Measurements from ENCODE around the gene S100A5.

S100A5 gene

DNA sequence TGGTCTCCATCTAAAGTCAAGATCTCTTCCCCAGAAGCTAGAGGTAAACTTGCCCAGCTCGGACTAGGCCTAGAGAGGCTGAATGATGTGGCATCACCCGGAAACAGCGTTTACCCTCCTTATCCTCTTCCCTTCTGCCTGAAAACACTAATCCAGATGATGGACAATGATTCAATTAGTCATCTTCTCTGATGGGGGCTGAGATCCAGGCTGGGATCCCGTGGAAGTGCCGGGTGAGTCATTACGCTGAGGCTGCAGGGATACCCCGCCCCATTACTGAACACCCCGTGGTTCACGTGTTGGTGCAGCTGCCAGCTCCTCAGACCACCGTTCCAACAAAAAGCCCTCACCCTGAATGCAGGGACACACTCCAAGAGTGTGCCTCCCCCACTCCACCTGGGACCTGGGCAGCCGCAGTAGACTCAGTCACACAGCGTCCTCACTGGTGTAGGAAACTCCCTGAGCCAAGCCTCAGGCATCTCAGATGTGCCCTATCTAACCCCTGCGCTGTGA lies 7.0 kb downstream of the S100A5 start:
- no peaks in the 10 kb centered on the region for H3K9me3 ChIP-seq (ENCODE audit: severe bottlenecking)
- peak; percentile 93 for DNase-seq (ENCODE audit: low spot score)
- TF ChIP-seq, protein P1, sequence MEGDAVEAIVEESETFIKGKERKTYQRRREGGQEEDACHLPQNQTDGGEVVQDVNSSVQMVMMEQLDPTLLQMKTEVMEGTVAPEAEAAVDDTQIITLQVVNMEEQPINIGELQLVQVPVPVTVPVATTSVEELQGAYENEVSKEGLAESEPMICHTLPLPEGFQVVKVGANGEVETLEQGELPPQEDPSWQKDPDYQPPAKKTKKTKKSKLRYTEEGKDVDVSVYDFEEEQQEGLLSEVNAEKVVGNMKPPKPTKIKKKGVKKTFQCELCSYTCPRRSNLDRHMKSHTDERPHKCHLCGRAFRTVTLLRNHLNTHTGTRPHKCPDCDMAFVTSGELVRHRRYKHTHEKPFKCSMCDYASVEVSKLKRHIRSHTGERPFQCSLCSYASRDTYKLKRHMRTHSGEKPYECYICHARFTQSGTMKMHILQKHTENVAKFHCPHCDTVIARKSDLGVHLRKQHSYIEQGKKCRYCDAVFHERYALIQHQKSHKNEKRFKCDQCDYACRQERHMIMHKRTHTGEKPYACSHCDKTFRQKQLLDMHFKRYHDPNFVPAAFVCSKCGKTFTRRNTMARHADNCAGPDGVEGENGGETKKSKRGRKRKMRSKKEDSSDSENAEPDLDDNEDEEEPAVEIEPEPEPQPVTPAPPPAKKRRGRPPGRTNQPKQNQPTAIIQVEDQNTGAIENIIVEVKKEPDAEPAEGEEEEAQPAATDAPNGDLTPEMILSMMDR (IDR thresholded peaks at IDR 0.05; ENCODE audit: poor library complexity, severe bottlenecking), result no peak
- no peaks in the 10 kb centered on the region for H3K27me3 ChIP-seq (ENCODE audit: insufficient read depth, poor library complexity, severe bottlenecking)
- H3K4me1 ChIP-seq (ENCODE audit: insufficient read depth, poor library complexity, severe bottlenecking), result peaks cover 30% of the 10 kb centered on the region
- H3K27ac ChIP-seq (ENCODE audit: poor library complexity, severe bottlenecking), result peak overlapping the region; percentile 96
- H3K4me3 ChIP-seq (ENCODE audit: severe bottlenecking), result peak overlapping the region; percentile 73
- H3K36me3 ChIP-seq (ENCODE audit: low read depth), result peaks cover 17% of the 10 kb centered on the region
- ATAC-seq (ENCODE audit: low read depth), result peak; percentile 64

DNA sequence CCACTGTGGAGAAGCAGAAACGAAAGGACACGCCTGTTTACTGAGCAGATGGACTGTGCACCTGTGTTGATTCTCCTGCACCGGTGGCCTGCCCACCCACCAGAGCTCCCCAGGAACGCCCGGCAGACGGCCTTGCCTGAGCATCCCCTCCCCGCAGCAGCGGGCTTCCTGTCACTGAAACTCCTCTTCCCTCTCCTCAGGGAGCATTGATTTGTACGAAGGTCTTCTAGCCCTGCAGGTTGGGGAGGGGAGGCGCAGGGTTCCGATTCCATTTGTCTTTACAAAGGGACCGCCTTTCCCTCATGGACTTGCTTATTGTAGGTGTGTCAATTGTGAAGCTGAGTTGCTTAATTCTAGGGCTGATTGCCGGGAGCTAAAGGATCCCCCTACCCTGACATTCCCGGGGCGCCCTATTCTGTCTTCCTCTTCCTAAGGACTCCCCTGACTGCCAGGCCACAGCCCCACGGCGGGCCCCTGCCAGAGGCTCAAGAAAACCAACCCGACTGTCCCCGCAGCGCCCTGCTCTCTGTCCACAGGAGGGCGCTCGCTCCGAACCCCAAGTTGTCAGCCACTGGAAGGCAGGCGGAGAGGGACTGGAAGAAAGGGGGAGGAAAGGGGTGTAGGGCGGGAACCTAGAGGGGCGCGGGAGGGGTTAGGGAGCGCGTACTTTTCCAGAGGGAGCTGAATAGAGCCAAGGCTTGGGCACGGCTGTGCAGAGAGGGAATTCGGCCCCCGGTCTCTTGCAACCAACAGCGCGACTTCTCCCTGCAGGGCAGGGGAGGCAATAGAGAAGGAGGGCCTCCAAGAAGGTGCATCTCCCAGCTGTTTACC lies 7.8 kb downstream of the S100A5 start:
- Histone ChIP-seq H3K4me1 (ENCODE audit: insufficient read depth, poor library complexity, severe bottlenecking) (peaks cover 26% of the 10 kb centered on the region), H3K27ac (ENCODE audit: poor library complexity, severe bottlenecking) (peak overlapping the region; percentile 96)
- TF ChIP-seq, protein P1 (IDR thresholded peaks at IDR 0.05; ENCODE audit: poor library complexity, severe bottlenecking), result peak; percentile 92

DNA sequence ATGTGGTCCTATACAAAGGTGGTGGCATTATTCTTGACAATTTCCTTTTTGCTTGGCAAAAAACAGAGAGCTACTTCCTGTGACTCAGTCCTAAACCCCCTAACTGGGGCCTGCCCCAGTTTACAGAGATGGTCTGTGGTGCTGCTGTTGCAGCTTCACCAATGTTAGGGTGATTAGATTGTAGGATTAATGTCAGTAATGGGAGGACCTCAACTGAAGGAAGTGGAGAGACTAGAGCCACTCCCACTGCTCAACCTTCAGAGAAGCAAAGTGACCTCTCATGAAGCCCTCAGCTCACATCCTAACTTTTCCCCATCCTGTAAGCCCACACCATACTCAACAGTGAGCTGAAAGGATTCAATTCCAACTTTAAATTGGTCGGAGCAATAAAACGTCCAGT lies 8.6 kb downstream of the S100A5 start:
- Histone ChIP-seq H3K4me3 (ENCODE audit: severe bottlenecking) (no peak overlapping the region), H3K27me3 (ENCODE audit: insufficient read depth, poor library complexity, severe bottlenecking) (no peaks in the 10 kb centered on the region), H3K4me1 (ENCODE audit: insufficient read depth, poor library complexity, severe bottlenecking) (peaks cover 34% of the 10 kb centered on the region), H3K9me3 (ENCODE audit: severe bottlenecking) (no peaks in the 10 kb centered on the region), H3K27ac (ENCODE audit: poor library complexity, severe bottlenecking) (peak overlapping the region; percentile 96), H3K36me3 (ENCODE audit: low read depth) (peaks cover 17% of the 10 kb centered on the region)
- TF ChIP-seq, protein P1 (IDR thresholded peaks at IDR 0.05; ENCODE audit: poor library complexity, severe bottlenecking), result no peak
- ATAC-seq (ENCODE audit: low read depth), result no peak
- DNase-seq (ENCODE audit: low spot score), result no peak

More for the DNA sequence above, 7.8 kb downstream of the S100A5 start:
- ATAC-seq (ENCODE audit: low read depth) (peak; percentile 10), DNase-seq (ENCODE audit: low spot score) (no peak)
- peaks cover 17% of the 10 kb centered on the region for H3K36me3 ChIP-seq (ENCODE audit: low read depth)
- no peaks in the 10 kb centered on the region for H3K9me3 ChIP-seq (ENCODE audit: severe bottlenecking)
- peak overlapping the region; percentile 3 for H3K4me3 ChIP-seq (ENCODE audit: severe bottlenecking)
- H3K27me3 ChIP-seq (ENCODE audit: insufficient read depth, poor library complexity, severe bottlenecking), result no peaks in the 10 kb centered on the region

DNA sequence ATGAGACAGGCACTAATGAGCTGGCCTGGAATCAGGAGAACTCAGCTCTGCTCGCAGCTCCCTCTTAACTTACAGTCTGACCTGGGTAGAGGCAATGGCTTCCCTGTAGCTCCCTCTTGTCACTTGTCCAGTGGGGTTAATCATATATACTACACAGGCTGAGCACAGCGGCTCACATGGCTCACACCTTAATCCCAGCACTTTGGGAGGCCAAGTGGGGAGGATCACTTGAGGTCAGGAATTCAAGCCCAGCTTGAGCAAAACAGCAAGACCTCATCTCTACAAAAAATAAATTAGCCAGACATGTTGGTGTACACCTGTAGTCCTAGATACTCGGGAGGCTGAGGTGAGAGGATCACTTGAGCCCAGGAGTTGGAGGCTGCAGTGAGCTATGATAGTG lies 9.1 kb downstream of the S100A5 start:
- ATAC-seq (ENCODE audit: low read depth), result no peak
- H3K4me3 ChIP-seq (ENCODE audit: severe bottlenecking), result no peak overlapping the region

More for the DNA sequence above, 9.1 kb downstream of the S100A5 start:
- TF ChIP-seq, protein P1 (IDR thresholded peaks at IDR 0.05; ENCODE audit: poor library complexity, severe bottlenecking), result no peak
- H3K36me3 ChIP-seq (ENCODE audit: low read depth), result peaks cover 17% of the 10 kb centered on the region
- no peaks in the 10 kb centered on the region for H3K9me3 ChIP-seq (ENCODE audit: severe bottlenecking)
- peaks cover 36% of the 10 kb centered on the region for H3K4me1 ChIP-seq (ENCODE audit: insufficient read depth, poor library complexity, severe bottlenecking)
- H3K27me3 ChIP-seq (ENCODE audit: insufficient read depth, poor library complexity, severe bottlenecking), result no peaks in the 10 kb centered on the region
- peak overlapping the region; percentile 96 for H3K27ac ChIP-seq (ENCODE audit: poor library complexity, severe bottlenecking)
- DNase-seq (ENCODE audit: low spot score), result no peak

All from RWPE2 (cell line).